ENCODE data around the gene IGSF3.

DNA sequence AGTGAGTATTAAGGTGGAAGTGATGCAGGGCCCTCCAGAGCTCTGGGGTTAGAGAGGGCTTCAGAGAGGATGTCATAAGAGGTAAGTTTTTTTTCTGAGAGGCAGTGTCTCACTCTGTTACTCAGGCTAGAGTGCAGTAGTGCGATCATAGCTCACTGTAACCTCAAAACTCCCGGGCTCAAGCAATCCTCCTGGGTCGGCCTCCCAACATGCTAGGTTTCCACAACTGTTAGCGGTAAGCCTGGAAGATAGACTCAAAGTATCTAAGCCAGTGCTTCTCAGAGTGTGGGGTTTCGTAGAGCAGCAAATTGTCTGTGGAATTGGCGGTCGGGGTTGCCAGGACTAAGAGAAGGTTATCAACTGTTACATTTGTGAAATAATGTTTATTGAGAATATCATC, 18.6 kb upstream of the IGSF3 start:
- TF ChIP-seq, protein P1, sequence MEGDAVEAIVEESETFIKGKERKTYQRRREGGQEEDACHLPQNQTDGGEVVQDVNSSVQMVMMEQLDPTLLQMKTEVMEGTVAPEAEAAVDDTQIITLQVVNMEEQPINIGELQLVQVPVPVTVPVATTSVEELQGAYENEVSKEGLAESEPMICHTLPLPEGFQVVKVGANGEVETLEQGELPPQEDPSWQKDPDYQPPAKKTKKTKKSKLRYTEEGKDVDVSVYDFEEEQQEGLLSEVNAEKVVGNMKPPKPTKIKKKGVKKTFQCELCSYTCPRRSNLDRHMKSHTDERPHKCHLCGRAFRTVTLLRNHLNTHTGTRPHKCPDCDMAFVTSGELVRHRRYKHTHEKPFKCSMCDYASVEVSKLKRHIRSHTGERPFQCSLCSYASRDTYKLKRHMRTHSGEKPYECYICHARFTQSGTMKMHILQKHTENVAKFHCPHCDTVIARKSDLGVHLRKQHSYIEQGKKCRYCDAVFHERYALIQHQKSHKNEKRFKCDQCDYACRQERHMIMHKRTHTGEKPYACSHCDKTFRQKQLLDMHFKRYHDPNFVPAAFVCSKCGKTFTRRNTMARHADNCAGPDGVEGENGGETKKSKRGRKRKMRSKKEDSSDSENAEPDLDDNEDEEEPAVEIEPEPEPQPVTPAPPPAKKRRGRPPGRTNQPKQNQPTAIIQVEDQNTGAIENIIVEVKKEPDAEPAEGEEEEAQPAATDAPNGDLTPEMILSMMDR (conservative IDR thresholded peaks at IDR 0.05) = no peak
- no peak for TF ChIP-seq EZH2 (IDR thresholded peaks at IDR 0.05; ENCODE audit: low read depth)
